GM18909 (cell line): ENCODE measurements around the gene ACTR3.
"Not testable (repeated sequence)": the region's sequence is repeated elsewhere in the genome, so short reads cannot be mapped to it uniquely, and the experiment has no call there.

Source experiments
- ATAC-seq: cut with Tn5 transposase; IDR thresholded peaks from one replicate; pipeline ENCODE4 v1.9.1; 2021; ENCODE audit warnings: mild to moderate bottlenecking; ENCODE audit not compliant: unreplicated experiment, poor library complexity

The ACTR3 gene

GRCh38 chr2:113889471-113890252 lies at the start of gene ACTR3:
TSS of gene ACTR3 (plus strand) at chr2:113890089. CDS start at chr2:113890280, 191 bp downstream.
- ATAC-seq = peak; percentile 60

GRCh38 chr2:113840518-113840917 lies 49.4 kb upstream of the ACTR3 start:
- ATAC-seq = no peak

DNA sequence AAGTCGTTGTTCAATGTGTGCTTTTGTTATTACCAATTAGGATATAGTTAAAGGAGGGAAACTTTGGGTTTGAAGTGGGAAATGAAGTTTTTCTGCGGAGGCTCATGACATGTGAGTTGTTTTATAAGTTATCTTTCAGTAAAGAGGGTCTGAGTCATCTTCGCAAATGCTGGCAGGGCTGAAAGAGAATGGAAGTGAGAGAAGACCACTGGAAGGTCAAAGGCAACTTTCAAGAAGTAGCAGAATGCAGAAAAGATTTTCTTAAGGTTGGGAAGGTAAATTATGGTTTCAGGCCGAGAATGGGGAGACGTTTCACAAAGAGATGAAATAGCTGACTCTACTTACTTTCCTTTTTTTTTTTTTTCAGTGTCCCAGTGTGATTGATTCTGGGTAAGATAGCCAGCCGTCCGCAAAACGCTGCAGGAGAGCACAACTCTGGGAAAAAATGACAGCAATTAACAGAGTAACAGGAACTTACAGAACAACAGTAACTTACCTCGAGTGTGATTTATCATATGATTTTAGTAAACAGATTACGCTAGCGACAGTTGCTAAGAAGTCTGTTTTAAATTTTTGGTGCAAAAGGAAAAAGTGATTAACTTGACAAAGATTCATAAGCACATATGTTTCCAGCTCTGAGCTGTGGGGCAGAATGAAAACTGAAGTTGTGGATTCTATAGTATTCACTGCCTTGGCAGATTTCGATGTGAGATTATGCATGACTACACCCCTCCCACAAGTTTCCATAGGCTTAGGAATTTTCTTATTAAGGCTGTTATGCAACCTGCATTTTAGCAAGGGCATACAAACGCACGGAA lies 46.8 kb upstream of the ACTR3 start:
- ATAC-seq = no peak

GRCh38 chr2:113843737-113844050 lies 46.2 kb upstream of the ACTR3 start:
- not testable (repeated sequence) for ATAC-seq

GRCh38 chr2:113845261-113845660 lies 44.6 kb upstream of the ACTR3 start:
- ATAC-seq = no peak

GRCh38 chr2:113845796-113846195 lies 44.1 kb upstream of the ACTR3 start:
- ATAC-seq = not testable (repeated sequence)

DNA sequence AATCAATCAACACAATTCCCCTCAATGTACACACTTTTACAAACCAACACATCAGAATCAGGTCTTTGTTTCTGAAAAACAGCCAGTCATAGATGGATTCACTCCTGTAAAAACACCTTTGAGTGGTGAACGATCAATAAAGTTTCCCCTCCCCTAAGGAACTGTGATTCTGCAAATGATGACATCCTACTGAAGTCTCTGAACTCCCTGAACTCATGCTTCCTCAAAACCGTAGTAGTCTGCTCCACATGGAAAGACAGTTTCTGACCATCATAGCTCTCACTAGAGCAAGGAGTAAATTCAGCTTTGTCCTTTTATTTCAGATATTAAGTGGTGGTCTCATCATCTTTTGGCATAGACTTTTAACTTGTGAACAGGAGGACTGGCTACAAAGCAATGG lies 43.5 kb upstream of the ACTR3 start:
- no peak for ATAC-seq

DNA sequence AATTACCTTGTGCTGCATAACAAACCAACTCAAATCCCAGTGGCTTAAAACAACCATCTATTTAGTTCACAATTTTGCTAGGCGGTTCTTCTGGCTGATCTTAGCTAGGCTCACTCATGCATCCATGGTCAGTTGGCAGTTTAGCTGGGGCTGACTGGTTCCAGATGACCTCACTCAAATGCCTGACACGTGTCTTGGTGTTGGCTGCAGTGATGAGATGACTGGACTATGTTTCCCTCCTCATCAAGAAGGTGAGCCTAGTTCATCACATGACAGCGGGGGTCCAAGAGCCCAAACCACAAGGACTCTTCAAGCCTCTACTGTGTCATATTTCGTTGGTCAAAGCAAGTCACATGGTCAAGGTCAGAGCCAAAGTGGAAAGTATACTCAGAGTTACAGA lies 42.7 kb upstream of the ACTR3 start:
- peak; percentile 68 for ATAC-seq

GRCh38 chr2:113848758-113849415 lies 41.0 kb upstream of the ACTR3 start:
- ATAC-seq = peak; percentile 50

DNA sequence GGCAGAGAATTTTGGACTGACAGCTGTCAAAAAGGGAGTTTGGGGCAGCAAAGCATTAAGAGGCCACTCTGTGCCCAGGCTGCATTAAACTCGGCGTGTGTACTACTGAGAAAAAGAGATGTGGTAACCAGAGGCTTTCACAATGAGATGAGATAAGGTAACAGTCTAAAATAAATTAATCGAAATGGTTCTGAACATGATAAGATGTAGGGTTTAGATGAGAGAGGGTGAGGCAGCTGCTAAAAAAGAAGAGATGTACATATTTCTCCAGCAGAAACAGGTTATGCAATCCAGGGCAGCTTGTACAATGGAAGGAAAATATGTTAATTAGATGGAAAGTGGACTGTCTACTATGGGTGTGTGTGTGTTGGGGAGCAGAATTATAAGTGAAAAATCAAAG lies 39.2 kb upstream of the ACTR3 start:
- ATAC-seq = no peak

DNA sequence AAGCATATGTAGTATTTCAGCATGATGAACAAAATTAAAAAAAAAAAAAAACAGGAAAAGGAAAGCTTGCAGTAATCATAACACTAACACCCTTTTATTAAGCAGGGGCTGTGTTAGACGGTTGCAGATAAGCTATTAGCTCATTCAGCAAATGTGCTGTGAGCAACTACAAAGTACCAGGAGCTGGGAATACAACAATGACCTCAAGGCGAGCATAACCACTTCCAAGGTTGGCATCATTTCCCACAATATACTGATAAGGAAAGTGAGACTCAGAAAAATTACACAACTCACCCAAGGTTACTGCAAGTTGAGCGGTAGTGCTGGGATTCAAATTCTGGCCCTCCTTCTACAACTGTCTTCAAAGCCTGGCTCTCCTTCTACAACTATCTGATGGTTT lies 38.2 kb upstream of the ACTR3 start:
- no peak for ATAC-seq

GRCh38 chr2:113854208-113854607 lies 35.7 kb upstream of the ACTR3 start:
- ATAC-seq = no peak

DNA sequence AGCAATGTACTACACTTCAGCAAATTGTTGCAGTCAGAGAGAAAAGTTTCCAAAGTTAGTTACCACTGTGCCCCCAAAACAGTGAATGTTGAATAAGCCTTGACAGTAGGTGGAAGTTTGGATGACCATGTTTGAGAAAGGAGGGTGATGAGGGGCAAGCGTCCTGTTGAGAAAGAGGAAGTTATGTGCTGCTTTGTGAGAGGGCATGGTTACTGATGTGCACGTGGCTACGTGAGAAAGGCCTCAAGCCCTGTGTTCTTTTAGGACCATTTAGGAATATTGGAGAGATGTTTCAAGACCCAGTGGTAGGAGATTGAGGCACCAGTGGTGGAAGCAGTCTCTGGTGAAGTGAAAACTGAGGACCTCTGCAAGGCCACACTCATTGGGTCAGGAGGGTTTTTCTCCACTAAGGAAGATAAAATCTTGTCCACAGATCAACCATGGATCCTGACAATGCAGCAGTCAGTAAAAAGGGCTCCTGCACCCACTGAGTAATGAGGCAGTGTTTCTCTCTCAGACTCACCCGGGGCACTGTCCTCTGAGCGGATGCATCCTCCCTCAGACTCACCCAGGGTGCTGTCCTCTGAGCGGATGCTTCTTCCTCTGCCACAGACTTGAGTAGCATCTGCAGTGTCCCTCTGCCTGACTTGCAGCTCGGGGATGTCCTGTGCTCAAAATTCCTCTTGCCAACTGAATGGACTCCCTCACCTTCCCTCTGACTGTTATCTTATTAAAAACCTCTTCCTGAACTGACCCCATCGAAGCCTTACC lies 34.7 kb upstream of the ACTR3 start:
- peak; percentile 43 for ATAC-seq

DNA sequence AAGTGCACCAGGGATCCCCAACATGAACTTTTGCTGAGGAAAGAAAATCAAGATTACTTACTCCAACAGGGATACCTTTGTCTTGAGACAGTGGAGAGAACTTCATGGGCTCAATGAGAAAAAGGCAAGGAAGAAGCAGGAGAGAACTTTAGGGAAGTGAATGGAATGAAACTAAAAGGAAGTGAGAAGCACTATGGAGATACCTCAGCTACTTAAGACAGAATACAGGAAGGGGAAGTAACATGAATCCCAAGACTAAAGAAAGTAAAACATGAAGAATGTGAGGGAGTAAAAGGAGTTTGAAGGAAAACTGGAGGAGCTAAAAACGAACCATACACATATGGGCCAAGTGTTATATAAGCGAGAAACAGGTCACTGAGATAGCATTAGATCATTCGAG lies 32.4 kb upstream of the ACTR3 start:
- ATAC-seq = no peak

DNA sequence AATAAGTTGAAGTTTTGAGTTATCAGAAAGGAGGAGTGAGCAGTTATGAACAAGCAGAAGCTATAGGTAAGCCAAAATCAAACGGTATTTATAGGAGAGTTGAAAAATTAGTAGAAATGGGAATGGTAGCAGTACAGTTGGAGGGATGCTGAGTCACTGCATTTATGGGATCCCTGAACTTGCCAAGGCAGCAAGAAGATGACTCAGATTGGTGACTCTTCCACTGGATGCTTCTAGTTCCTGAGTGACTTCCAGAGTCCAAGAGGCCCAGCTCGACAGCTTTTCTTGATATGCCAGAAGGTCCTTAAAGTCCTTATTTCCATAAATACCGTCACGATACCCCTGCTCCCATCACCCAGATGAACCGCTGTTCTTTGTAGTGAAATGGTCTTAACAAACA lies 31.1 kb upstream of the ACTR3 start:
- no peak for ATAC-seq

- no peak for ATAC-seq
These were observed 28.1 kb upstream of the ACTR3 start for GRCh38 chr2:113861740-113862139.

GRCh38 chr2:113863144-113863543 lies 26.7 kb upstream of the ACTR3 start:
- ATAC-seq = no peak

GRCh38 chr2:113867571-113867970 lies 22.3 kb upstream of the ACTR3 start:
- no peak for ATAC-seq

DNA sequence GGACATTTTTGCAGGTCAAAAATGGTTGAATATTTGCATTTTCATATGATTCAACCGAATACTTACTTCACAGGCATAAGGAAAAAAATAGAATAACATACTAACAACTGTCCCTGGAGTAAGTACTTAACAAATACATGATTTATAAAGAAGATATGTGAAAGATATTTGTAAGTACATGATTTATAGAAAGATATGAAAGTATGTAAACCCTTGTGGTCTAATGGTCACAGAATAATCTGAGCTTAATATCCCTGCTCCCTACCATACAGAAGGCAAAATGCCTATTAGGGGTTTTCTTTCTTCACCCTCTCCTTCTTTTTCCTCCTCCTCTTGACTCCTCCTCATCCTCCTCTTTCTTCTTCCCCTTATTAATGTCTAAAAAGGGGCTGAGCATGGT lies 20.6 kb upstream of the ACTR3 start:
- no peak for ATAC-seq

- ATAC-seq = no peak
These were observed 17.7 kb upstream of the ACTR3 start for GRCh38 chr2:113872201-113872600.
